Activated CD4-positive, alpha-beta T cell treated with anti-CD3 and anti-CD28 coated beads, Interleukin-2, amount 10 ng/mL, durations not matched to agents 24 days and 14 days (primary cell): Measurements from ENCODE around the gene TXLNB. TPM values are rescaled to one million over a fixed set of nuclear protein-coding genes. Genes with fewer than 3 reads are reported as not detected.

Experiments used
- DNase-seq: peaks from one replicate; pipeline ENCODE4 v3.0.0; 2022
- H3K27ac Mint-ChIP-seq: one replicate; pipeline ENCODE4 v1.8.0; 2022; ENCODE audit warnings: mild to moderate bottlenecking, mixed read lengths
- H3K27me3 Mint-ChIP-seq: one replicate; pipeline ENCODE4 v1.8.0; 2022; ENCODE audit warnings: mixed read lengths
- H3K36me3 Mint-ChIP-seq: one replicate; pipeline ENCODE4 v1.8.0; 2022; ENCODE audit warnings: low read depth, mild to moderate bottlenecking, mixed read lengths
- H3K4me1 Mint-ChIP-seq: one replicate; pipeline ENCODE4 v1.8.0; 2021; ENCODE audit warnings: mixed read lengths
- H3K4me3 Mint-ChIP-seq: one replicate; pipeline ENCODE4 v1.8.0; 2022; ENCODE audit warnings: mild to moderate bottlenecking, moderate library complexity, mixed read lengths
- H3K9me3 Mint-ChIP-seq: one replicate; pipeline ENCODE4 v1.8.0; 2021; ENCODE audit warnings: mixed read lengths
- intact Hi-C: fragments of 100-400 bp; cut with micrococcal nuclease; formaldehyde crosslinking; loops from one replicate; pipeline ENCODE4 v1.15.1; 2023
- total RNA-seq: library from RNA; stranded (reverse); gene quantifications from 2 replicates; pipeline ENCODE4 v1.2.3, GENCODE V29; 2022

The TXLNB gene
- total RNA-seq, 1 donor from 2014 or later: 0.09 TPM

DNA sequence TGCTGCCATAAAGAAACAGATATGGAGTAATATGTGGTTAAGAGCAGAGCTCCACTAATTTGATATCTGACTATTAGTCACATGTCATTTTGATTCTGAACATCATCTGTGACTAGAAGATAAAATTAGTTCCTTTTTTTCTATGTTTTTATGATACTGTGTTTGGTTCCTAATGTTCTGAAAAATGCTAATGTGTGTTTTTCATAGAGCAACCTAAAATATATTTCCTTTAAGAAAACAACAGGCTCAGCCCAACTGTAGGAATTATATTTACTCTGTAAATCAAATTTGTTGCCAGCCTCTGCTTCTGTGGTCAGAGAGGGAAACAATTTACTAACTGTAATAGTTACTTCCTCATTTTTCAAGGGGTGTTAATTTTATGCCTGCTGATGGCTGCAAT lies 33.3 kb upstream of the TXLNB start:
- Mint-ChIP-seq H3K27me3 (no peaks in the 10 kb centered on the region), H3K9me3 (peaks cover 19% of the 10 kb centered on the region), H3K36me3 (peaks cover 10% of the 10 kb centered on the region), H3K4me3 (no peak overlapping the region), H3K27ac (no peak overlapping the region), H3K4me1 (peaks cover 23% of the 10 kb centered on the region)
- intact Hi-C loops: no loop called here
- DNase-seq: no peak

DNA sequence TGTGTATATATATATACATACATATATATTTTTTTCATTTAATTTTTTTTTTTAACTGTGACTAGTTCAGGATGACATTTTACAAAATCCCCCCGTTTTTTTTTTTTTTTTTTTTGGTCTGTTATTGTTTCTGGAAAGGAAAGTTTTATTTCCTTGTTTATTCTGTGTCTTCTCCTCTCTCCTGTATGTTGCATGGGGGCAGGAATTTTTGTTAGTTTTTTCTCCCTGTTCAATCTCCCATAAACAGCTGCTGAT lies 32.4 kb upstream of the TXLNB start:
- H3K9me3 Mint-ChIP-seq: peaks cover 19% of the 10 kb centered on the region
- peak overlapping the region; percentile 83 for H3K4me3 Mint-ChIP-seq
- H3K27me3 Mint-ChIP-seq: no peaks in the 10 kb centered on the region
- intact Hi-C loops: loop anchor here (1.0 to 5.0 kb wide), 4 partner anchors 38 to 199 kb away; no protein-coding TSS in a partner anchor
- H3K4me1 Mint-ChIP-seq: peaks cover 21% of the 10 kb centered on the region
- DNase-seq: no peak
- peaks cover 10% of the 10 kb centered on the region for H3K36me3 Mint-ChIP-seq
- H3K27ac Mint-ChIP-seq: peak overlapping the region; percentile 99

DNA sequence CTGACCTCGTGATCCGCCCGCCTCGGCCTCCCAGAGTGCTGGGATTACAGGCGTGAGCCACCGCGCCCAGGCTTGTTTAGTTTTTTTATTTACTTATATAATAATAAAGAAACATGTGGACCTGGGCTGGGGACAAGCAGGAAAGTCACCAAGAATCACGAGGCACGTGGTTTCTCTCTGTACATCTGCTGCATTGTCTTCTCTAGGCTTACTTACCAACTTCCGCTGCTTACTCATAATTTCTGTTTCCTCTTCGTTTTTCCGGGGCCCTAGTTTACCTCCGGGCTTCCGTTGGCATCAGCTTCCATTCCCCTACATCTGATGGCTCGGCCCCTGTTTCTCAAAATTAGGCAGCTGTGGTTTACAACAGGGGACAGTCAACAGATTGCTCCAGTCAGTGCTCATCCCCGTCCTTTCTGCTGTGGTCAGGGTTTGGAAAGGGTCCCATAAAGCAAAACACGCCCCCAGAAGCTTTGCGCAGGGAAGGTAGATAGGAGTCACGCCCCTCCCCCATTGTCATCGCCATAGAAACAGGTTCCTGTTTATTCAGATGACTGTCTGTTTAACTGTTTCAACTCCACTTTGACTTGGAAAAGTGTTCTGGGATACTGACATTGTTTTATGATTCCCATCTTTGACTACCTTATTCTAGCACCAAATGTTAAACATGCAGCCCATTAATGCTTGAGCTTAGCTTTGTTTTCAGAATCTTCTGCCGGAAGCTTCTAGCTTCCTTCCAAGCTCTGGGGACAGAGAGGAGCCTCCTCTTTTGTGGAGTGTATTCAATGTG lies 31.9 kb upstream of the TXLNB start:
- intact Hi-C loops: loop anchor here (1.0 to 5.0 kb wide), 7 partner anchors 15 to 198 kb away; partner anchors contain the start of gene TXLNB
- H3K4me3 Mint-ChIP-seq: peak overlapping the region; percentile 83
- H3K9me3 Mint-ChIP-seq: peaks cover 19% of the 10 kb centered on the region
- H3K27me3 Mint-ChIP-seq: no peaks in the 10 kb centered on the region
- peak overlapping the region; percentile 99 for H3K27ac Mint-ChIP-seq
- H3K36me3 Mint-ChIP-seq: peaks cover 11% of the 10 kb centered on the region
- H3K4me1 Mint-ChIP-seq: peaks cover 21% of the 10 kb centered on the region
- DNase-seq: peak; percentile 92

DNA sequence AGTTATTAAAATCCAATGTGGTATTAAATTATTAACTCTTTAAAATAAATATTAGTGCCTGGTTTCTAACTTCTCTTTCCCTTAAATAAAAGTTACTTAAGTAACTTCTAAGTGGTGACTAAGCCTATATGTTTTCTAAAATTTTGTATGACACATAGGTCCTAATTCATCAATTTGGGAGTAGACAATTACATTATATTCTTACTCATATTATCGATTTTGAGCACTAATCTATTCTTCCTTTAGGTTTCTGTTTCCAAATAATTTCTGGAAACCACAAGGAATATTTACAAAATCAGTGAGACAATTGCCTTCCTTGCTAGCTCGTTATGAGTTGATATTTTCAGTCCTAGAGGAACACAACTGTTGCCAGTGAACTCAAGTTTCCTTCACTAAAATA lies 28.3 kb upstream of the TXLNB start:
- intact Hi-C loops: loop anchor here (5.0 kb wide), 3 partner anchors 38 to 58 kb away; no protein-coding TSS in a partner anchor
- peaks cover 22% of the 10 kb centered on the region for H3K4me1 Mint-ChIP-seq

DNA sequence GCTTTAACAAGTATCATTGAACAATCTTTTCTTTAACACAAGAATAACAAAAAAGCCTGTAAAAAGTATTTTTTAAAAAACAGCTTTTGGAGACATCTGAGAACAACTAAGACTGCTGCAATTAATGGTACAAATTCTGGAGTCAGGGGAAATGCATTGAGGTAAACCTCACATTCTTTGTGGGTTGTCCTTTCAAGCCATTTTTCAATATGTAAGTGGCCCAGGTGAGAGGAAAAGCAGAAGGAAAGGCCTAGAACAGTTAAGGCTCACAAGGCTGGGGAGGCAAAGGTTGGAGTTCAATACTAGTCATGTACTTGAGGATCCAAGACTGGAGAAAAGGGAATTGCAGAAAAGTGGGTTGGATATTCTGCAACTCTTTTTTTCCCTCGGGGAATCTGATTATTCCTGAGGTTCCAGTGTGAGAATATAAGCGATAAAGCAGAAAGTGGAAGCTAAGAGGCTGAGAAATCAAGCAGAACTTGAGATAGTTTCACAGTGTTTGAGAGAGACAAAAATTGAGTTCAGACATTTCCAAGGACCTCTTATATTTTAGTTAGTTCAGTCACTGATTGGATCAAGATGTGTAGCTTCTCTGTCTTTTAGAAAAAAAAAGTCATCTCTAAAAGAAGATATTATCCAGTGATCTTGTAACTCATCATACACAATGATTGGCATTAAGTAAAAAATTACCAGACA lies 25.0 kb upstream of the TXLNB start:
- Mint-ChIP-seq H3K36me3 (peaks cover 6% of the 10 kb centered on the region), H3K27me3 (no peaks in the 10 kb centered on the region), H3K4me3 (no peak overlapping the region), H3K27ac (no peak overlapping the region), H3K4me1 (peaks cover 10% of the 10 kb centered on the region), H3K9me3 (no peaks in the 10 kb centered on the region)
- no peak for DNase-seq
- intact Hi-C loops: no loop called here

More for the DNA sequence above, 28.3 kb upstream of the TXLNB start:
- Mint-ChIP-seq H3K27ac (no peak overlapping the region), H3K27me3 (no peaks in the 10 kb centered on the region), H3K36me3 (peaks cover 16% of the 10 kb centered on the region), H3K9me3 (peaks cover 12% of the 10 kb centered on the region), H3K4me3 (no peak overlapping the region)
- no peak for DNase-seq

DNA sequence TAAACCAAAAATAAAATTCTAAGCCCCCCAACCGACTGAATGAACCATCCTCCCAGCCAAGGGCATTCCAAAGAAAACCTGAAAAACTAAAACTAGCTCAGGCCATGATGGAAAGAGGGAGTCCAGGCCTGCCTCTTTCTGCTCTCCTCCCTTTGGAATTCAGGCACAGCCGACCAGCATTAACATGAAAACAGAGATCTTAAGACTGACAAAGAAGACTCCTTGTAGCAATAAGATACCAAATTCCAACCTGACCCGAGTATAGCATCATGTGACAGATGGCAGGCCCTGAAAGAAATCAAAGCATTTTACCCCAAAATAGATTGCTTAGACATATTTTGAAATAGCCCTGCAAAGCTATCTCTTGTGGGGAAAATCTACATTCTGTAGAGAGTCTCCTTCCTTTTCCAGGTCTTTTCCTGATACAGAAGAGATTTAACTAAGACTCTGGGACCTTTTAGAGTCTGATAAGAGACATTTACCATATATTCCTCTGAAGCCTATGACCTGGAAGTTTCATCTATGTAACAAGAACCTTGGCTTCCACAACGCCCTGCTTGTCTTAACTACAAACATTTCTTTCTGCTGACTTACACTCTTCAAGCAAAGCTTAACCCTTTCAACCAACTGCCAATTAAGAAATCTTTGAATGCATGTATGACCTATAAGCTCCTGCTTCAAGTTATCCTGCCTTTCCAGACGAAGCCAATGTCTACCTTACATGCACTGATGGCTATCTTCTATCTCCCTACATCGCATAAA lies 22.2 kb upstream of the TXLNB start:
- DNase-seq: no peak
- intact Hi-C loops: no loop called here
- no peak overlapping the region for H3K27ac Mint-ChIP-seq
- H3K4me1 Mint-ChIP-seq: peaks cover 17% of the 10 kb centered on the region
- no peak overlapping the region for H3K4me3 Mint-ChIP-seq
- no peaks in the 10 kb centered on the region for H3K27me3 Mint-ChIP-seq
- no peaks in the 10 kb centered on the region for H3K9me3 Mint-ChIP-seq
- peaks cover 5% of the 10 kb centered on the region for H3K36me3 Mint-ChIP-seq

DNA sequence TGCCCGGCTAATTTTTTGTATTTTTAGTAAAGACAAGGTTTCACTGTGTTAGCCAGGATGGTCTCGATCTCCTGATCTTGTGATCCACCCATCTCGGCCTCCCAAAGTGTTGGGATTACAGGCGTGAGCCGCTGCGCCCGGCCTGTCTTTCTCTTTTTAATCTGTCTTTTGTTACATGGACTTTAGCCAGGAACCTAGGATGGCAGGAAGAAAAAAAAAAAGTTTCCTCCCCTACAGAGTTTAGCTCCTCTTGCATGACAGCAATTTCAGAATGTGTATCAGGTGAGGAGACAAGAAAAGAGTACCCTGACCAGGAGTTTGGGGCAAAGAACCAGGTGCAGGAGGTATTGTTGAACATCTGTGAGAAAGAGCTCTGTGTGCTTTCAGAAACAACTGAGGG lies 21.4 kb upstream of the TXLNB start:
- Mint-ChIP-seq H3K4me3 (no peak overlapping the region), H3K36me3 (peaks cover 2% of the 10 kb centered on the region), H3K9me3 (no peaks in the 10 kb centered on the region), H3K27ac (no peak overlapping the region), H3K27me3 (no peaks in the 10 kb centered on the region), H3K4me1 (peaks cover 24% of the 10 kb centered on the region)
- intact Hi-C loops: no loop called here
- DNase-seq: no peak

DNA sequence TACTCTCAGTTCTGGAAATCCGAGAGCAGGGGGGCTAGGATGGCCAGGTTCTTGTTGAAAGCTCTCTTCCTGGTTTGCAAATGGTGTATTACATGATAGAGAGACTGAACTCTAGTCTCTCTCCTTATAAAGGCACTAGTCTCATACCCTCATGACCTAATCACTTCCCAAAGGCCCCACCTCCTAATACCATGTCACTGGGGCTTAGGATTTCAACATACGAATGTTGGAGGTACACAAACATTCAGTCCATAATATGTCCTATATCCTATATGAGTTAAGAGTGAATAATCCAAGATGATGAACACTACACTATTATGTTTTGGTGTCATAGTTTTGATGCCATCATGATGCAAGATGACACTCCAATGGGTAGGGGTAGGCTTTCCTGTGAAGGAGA lies 20.0 kb upstream of the TXLNB start:
- DNase-seq: no peak
- H3K9me3 Mint-ChIP-seq: no peaks in the 10 kb centered on the region
- intact Hi-C loops: no loop called here
- H3K27ac Mint-ChIP-seq: no peak overlapping the region
- no peak overlapping the region for H3K4me3 Mint-ChIP-seq
- H3K4me1 Mint-ChIP-seq: peaks cover 28% of the 10 kb centered on the region
- no peaks in the 10 kb centered on the region for H3K27me3 Mint-ChIP-seq
- H3K36me3 Mint-ChIP-seq: no peaks in the 10 kb centered on the region

DNA sequence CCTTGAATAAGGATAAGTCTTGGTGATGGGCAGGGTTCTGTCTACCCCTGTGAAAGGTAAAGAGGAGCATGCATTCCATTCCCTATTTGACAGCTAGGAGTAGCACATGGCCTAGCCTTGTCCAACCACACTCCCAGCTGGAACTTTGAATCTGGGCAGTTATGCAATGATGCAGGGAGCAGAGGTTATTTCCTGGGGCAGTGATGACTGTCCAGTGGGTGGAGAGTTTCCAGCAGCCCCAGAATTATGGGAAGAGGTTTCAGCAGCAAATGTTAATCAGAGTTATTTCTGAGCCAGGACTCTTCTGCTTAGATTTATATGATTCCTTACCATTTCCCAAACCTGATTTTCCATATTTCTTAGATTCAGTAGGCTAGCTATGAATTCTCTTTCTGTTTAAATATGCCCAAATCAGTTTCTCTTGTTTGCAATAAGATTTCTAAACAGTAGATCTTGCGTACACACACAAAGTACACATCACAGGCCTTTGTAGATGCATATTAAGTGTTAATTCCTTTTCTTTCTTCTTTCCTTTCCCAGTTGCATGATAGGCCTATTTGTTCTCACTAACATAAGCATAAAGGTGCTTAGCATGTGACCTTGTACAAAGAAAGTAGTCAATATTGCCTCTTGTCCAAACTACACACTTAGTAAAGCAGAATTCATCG lies 17.3 kb upstream of the TXLNB start:
- Mint-ChIP-seq H3K27me3 (no peaks in the 10 kb centered on the region), H3K4me1 (peaks cover 23% of the 10 kb centered on the region), H3K4me3 (no peak overlapping the region), H3K9me3 (no peaks in the 10 kb centered on the region), H3K36me3 (no peaks in the 10 kb centered on the region), H3K27ac (peak overlapping the region; percentile 82)
- intact Hi-C loops: loop anchor here (1.0 kb wide), 2 partner anchors 14 to 17 kb away; no protein-coding TSS in a partner anchor
- no peak for DNase-seq

DNA sequence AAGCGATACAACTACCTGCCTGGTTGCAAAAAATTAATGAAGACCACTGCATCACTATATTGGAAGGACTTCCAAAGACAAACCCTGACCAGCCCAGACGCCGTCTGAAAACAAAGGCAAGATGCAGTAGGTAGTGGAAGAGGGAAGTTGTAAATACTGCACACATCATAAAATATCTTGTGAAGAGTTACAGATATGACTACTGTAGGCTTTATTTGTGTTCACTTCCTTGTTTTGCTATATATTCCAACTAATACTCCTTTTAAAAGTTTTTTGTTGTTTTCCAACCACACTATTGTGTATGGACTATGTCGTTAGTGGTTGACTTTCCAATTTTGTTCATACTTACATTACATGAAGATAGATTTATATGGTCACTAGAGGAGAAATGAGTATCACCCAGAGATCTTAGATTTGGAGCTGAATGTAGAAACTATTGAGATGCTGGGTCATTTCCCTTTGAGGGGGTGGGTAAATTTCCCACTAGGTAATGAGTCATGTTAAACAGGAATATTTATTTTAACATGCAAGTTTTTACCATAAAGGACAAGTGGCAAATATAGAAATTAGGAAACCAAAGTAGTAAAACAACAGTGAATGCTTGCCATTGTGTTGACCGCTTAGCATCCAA lies 16.6 kb upstream of the TXLNB start:
- Mint-ChIP-seq H3K9me3 (no peaks in the 10 kb centered on the region), H3K4me1 (peaks cover 23% of the 10 kb centered on the region), H3K4me3 (no peak overlapping the region), H3K27ac (peak overlapping the region; percentile 82), H3K27me3 (no peaks in the 10 kb centered on the region), H3K36me3 (no peaks in the 10 kb centered on the region)
- intact Hi-C loops: loop anchor here (1.0 kb wide), 2 partner anchors 15 to 16 kb away; no protein-coding TSS in a partner anchor
- DNase-seq: peak; percentile 8

DNA sequence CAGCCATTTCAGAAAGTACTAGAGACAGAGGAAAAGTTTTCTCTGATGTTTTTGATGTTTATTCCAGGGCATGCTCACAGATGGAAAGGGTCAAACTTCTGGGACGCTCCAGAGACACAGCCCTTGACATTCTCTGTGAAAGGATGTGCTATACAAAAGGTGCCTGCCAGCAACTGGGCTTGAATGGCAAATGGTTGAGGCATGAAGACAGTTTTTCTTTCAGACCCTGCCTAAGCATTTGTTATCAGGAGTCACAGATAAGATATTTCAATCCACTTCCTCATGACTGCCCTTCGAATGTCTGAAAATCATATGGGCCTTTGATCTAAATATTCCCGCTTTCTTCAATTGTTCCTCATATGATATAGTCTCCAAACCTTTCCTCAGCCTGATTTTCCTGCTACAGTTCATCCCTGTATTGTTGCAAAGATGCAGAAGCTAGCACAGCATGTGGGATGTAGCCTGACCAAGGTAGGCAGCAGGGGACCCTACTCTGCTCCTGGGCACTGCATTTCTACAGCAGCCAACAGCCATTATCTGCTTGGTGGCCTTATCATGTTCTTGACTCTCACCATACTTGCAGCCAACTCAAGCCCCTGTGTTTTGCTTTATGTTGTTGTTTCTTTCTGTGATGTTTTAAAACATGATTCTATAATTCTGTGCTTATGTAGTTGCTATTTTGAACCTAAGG lies 14.6 kb upstream of the TXLNB start:
- Mint-ChIP-seq H3K36me3 (no peaks in the 10 kb centered on the region), H3K4me3 (no peak overlapping the region), H3K4me1 (peaks cover 19% of the 10 kb centered on the region), H3K27me3 (no peaks in the 10 kb centered on the region), H3K9me3 (no peaks in the 10 kb centered on the region), H3K27ac (no peak overlapping the region)
- intact Hi-C loops: no loop called here
- DNase-seq: peak; percentile 36

DNA sequence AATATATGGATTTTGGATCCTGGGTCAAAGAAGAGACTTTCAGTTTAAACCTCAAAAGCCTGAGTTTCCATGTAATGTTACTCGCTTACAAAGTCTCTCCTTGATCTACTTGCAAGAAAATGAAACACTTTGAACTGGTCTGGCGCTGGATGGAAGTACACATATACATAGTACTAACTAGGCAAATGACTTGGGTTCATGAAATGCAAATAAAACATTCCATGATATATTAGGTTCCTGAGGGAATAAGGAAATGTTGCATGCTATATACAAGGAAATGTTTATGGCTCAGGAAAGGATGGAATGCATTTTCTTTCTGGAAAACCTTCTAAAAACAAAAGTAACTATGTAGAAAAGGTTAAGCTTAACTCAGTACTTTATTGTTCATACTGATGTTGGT lies 11.4 kb upstream of the TXLNB start:
- Mint-ChIP-seq H3K4me1 (peaks cover 4% of the 10 kb centered on the region), H3K27me3 (no peaks in the 10 kb centered on the region), H3K9me3 (peaks cover 5% of the 10 kb centered on the region), H3K27ac (no peak overlapping the region), H3K4me3 (no peak overlapping the region), H3K36me3 (no peaks in the 10 kb centered on the region)
- intact Hi-C loops: no loop called here
- DNase-seq: peak; percentile 30

DNA sequence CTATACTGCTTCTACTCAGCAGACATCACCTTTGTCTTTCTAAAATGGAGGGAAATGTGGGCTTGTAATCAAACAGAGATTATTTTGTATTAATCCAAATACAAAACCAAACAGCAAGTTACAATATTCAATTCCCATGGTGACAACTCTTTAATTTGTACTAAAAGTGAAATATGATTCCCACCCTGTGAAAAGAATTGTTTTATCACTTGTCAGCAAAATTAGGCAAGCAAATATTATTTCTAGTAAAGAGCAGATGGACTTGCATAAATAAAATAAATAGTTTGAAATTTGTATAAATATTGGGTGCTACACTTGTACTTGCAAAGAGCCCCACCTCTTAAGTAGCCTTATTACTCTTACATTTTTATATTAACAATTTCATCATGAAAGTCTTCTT lies 6.1 kb upstream of the TXLNB start:
- Mint-ChIP-seq H3K27ac (no peak overlapping the region), H3K9me3 (peaks cover 16% of the 10 kb centered on the region), H3K27me3 (no peaks in the 10 kb centered on the region), H3K4me1 (peaks cover 14% of the 10 kb centered on the region), H3K4me3 (no peak overlapping the region), H3K36me3 (peaks cover 4% of the 10 kb centered on the region)
- intact Hi-C loops: no loop called here
- no peak for DNase-seq
